ENCODE results near the gene EPHB1.

Gene EPHB1

DNA sequence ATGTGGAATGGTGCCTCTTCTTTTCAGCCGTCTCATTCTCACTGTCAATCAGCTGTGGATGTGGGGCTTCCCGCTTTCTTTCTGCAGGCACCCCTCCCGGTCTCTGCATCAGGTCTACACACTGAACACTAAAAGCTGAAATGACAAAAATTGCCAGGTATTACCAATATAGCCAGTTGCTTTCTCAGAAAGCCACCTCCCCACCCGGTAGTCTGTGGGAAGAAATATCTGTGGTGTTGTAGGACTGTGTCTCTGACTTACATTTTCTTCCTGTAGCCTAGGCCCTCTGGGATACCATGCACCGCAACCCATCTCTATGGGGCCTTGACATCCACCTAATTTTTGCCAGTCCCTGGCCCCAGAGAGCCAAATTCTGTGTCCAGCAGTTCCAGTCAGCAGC lies 19.2 kb upstream of the EPHB1 start:
- TF ChIP-seq FOXP2 (optimal IDR thresholded peaks at IDR 0.05; ENCODE audit: borderline replicate concordance, extremely low read depth, extremely low read length, insufficient read depth) (no peak), TAF1 (IDR thresholded peaks at IDR 0.05; ENCODE audit: borderline replicate concordance, insufficient read depth, low read length) (no peak), SIN3A (IDR thresholded peaks at IDR 0.05; ENCODE audit: borderline replicate concordance, insufficient read depth, low read length) (no peak), POLR2AphosphoS5 (IDR thresholded peaks at IDR 0.05; ENCODE audit: low read depth, low read length) (no peak)
- TF ChIP-seq, protein P1, sequence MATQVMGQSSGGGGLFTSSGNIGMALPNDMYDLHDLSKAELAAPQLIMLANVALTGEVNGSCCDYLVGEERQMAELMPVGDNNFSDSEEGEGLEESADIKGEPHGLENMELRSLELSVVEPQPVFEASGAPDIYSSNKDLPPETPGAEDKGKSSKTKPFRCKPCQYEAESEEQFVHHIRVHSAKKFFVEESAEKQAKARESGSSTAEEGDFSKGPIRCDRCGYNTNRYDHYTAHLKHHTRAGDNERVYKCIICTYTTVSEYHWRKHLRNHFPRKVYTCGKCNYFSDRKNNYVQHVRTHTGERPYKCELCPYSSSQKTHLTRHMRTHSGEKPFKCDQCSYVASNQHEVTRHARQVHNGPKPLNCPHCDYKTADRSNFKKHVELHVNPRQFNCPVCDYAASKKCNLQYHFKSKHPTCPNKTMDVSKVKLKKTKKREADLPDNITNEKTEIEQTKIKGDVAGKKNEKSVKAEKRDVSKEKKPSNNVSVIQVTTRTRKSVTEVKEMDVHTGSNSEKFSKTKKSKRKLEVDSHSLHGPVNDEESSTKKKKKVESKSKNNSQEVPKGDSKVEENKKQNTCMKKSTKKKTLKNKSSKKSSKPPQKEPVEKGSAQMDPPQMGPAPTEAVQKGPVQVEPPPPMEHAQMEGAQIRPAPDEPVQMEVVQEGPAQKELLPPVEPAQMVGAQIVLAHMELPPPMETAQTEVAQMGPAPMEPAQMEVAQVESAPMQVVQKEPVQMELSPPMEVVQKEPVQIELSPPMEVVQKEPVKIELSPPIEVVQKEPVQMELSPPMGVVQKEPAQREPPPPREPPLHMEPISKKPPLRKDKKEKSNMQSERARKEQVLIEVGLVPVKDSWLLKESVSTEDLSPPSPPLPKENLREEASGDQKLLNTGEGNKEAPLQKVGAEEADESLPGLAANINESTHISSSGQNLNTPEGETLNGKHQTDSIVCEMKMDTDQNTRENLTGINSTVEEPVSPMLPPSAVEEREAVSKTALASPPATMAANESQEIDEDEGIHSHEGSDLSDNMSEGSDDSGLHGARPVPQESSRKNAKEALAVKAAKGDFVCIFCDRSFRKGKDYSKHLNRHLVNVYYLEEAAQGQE (IDR thresholded peaks at IDR 0.05; ENCODE audit: insufficient read depth in 1 of 2, low read depth in 2 of 2, low read length in 2 of 2): no peak

DNA sequence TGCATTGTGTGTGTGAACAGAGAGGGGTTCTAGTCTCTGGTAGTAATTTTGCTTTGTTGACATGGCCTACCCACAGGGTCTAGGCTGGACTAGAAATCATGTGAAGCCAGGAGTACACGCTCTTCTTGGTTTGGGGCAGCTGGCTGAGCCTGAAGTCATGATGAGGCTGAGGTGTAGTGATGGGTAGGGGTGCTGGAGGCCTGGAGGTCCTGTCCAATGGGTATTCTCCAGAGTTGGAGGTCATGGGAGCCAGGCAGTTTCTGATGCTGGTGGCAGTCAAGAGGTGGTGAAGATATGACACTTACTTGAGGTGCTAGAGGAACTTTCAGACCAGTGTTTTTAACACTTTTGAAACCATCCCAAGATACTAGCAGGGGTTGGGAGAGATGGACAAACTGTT lies 18.5 kb upstream of the EPHB1 start:
- TF ChIP-seq TAF1 (IDR thresholded peaks at IDR 0.05; ENCODE audit: borderline replicate concordance, insufficient read depth, low read length): no peak
- TF ChIP-seq SIN3A (IDR thresholded peaks at IDR 0.05; ENCODE audit: borderline replicate concordance, insufficient read depth, low read length): no peak
- no peak for TF ChIP-seq POLR2AphosphoS5 (IDR thresholded peaks at IDR 0.05; ENCODE audit: low read depth, low read length)
- TF ChIP-seq FOXP2 (optimal IDR thresholded peaks at IDR 0.05; ENCODE audit: borderline replicate concordance, extremely low read depth, extremely low read length, insufficient read depth): no peak
- TF ChIP-seq, protein P1 (IDR thresholded peaks at IDR 0.05; ENCODE audit: insufficient read depth in 1 of 2, low read depth in 2 of 2, low read length in 2 of 2): no peak

DNA sequence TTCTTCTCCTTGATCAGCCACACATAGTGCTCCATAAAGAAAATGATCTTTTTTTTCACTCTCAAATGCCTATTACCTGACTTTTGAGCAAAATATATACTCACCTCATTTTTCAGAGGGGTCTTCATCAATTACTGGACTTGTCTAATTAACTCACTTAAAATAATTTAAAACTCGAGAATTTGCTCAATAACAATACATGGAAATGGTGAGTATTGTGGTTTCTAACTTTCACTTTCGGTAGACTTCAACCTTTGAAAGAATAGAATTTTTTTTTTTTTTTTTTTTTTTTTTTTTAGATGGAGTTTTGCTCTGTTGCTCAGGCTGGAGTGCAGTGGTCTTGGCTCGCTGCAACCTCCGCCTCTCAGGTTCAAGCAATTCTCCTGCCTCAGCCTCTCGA lies 17.7 kb upstream of the EPHB1 start:
- TF ChIP-seq TAF1 (IDR thresholded peaks at IDR 0.05; ENCODE audit: borderline replicate concordance, insufficient read depth, low read length) (no peak), POLR2AphosphoS5 (IDR thresholded peaks at IDR 0.05; ENCODE audit: low read depth, low read length) (no peak), SIN3A (IDR thresholded peaks at IDR 0.05; ENCODE audit: borderline replicate concordance, insufficient read depth, low read length) (no peak), FOXP2 (optimal IDR thresholded peaks at IDR 0.05; ENCODE audit: borderline replicate concordance, extremely low read depth, extremely low read length, insufficient read depth) (no peak)
- TF ChIP-seq, protein P1 (IDR thresholded peaks at IDR 0.05; ENCODE audit: insufficient read depth in 1 of 2, low read depth in 2 of 2, low read length in 2 of 2): no peak

DNA sequence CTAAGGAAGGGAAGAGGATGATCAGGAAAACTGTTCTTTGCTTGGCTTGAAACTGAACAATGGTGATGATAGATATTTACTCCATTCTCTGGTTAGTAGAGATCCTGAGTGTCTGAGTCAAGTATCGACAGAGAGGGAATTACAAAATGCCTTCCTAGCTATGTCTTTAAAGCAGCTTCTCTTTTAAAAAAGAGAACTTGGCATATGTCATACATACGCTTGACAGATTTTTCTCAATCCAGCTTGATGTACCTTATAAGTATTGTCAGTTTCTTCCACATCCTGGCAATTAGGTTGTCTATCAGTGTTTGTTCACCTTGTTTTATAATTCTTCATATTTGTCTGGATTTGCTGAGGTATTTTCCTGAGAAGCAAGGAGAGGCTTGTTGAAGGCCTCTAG lies 5.0 kb upstream of the EPHB1 start:
- no peak for TF ChIP-seq TAF1 (IDR thresholded peaks at IDR 0.05; ENCODE audit: borderline replicate concordance, insufficient read depth, low read length)
- TF ChIP-seq POLR2AphosphoS5 (IDR thresholded peaks at IDR 0.05; ENCODE audit: low read depth, low read length): no peak
- TF ChIP-seq FOXP2 (optimal IDR thresholded peaks at IDR 0.05; ENCODE audit: borderline replicate concordance, extremely low read depth, extremely low read length, insufficient read depth): no peak
- TF ChIP-seq, protein P1 (IDR thresholded peaks at IDR 0.05; ENCODE audit: insufficient read depth in 1 of 2, low read depth in 2 of 2, low read length in 2 of 2): no peak

DNA sequence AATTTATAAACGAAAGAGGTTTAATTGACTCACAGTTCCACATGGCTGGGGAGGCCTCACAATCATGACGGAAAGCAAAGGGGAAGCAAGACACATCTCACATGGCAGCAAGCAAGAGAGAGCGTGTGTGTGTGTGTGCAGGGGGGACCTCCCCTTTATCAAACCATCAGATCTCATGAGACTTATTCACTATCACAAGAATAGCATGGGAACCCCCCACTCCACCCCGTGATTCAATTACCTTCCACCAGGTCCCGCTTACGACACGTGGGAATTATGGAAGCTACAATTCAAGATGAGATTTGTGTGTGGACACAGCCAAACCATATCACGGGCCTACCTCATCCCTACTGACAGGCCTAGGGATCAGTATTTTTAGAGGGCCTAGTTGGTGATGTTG lies 3.1 kb upstream of the EPHB1 start:
- no peak for TF ChIP-seq FOXP2 (optimal IDR thresholded peaks at IDR 0.05; ENCODE audit: borderline replicate concordance, extremely low read depth, extremely low read length, insufficient read depth)
- TF ChIP-seq SIN3A (IDR thresholded peaks at IDR 0.05; ENCODE audit: borderline replicate concordance, insufficient read depth, low read length): no peak
- no peak for TF ChIP-seq TAF1 (IDR thresholded peaks at IDR 0.05; ENCODE audit: borderline replicate concordance, insufficient read depth, low read length)
- TF ChIP-seq POLR2AphosphoS5 (IDR thresholded peaks at IDR 0.05; ENCODE audit: low read depth, low read length): no peak
- TF ChIP-seq, protein P1 (IDR thresholded peaks at IDR 0.05; ENCODE audit: insufficient read depth in 1 of 2, low read depth in 2 of 2, low read length in 2 of 2): no peak

Data from PFSK-1 (cell line).